GM12875 (cell line): ENCODE measurements around the gene ZMIZ1.

Experiments
- H3K4me3 ChIP-seq: one replicate; pipeline ENCODE4 v1.5.1; 2011; ENCODE audit warnings: low read depth, low read length, control low read depth
- TF ChIP-seq, protein P1 (sequence below): IDR thresholded peaks from 2 replicates; pipeline ENCODE4 v1.5.1; 2011; ENCODE audit warnings: low read depth, mild to moderate bottlenecking, control low read depth, inconsistent platforms, low read length, moderate library complexity, borderline replicate concordance; ENCODE audit not compliant: insufficient read depth

ZMIZ1 gene

DNA sequence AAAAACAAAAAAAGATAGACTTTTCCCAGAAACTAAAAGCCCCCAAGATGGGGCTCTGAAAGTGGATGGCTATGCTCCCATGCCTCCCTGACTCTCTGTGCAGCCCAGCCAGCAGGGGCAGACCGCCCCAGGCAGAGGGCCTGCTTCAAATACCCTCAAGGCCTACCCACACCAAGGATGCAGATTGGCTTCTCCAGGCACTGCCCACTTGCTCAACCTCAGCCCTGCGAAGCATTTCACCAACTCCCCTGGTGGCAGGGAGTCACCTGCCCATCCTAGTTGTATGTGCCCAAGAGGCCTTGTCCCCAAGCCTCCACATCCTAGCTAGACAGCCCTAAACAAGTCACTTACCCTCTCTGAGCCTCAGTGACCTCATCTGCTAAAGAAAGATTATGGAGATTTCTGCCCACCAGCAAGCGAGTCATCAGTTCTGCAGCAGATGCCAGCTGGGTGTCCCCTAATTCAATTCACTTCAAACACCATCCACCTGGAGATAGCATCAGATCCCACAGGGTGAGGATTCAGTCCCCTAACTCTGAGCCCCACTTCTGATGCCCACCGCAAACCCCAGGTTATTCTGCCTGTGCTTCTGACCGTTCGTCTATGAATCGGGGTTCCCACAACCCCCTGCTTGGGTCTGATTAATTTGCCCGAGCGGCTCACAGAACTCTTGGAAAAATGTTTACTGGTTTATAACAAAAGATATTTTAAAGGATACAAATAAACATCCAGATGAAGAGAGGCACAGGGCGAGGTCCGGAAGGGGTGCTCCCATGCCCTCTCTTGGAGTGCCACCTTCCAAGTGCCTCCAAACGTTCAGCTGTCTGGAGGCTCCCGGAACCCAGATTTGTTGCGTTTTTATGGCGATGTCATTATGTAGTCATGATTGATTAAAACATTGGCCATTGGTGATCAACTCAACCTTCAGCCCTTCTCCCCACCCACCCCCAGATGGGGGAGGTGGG, 18.6 kb upstream of the ZMIZ1 start:
- no peak overlapping the region for H3K4me3 ChIP-seq
- TF ChIP-seq, protein P1, sequence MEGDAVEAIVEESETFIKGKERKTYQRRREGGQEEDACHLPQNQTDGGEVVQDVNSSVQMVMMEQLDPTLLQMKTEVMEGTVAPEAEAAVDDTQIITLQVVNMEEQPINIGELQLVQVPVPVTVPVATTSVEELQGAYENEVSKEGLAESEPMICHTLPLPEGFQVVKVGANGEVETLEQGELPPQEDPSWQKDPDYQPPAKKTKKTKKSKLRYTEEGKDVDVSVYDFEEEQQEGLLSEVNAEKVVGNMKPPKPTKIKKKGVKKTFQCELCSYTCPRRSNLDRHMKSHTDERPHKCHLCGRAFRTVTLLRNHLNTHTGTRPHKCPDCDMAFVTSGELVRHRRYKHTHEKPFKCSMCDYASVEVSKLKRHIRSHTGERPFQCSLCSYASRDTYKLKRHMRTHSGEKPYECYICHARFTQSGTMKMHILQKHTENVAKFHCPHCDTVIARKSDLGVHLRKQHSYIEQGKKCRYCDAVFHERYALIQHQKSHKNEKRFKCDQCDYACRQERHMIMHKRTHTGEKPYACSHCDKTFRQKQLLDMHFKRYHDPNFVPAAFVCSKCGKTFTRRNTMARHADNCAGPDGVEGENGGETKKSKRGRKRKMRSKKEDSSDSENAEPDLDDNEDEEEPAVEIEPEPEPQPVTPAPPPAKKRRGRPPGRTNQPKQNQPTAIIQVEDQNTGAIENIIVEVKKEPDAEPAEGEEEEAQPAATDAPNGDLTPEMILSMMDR, result no peak

DNA sequence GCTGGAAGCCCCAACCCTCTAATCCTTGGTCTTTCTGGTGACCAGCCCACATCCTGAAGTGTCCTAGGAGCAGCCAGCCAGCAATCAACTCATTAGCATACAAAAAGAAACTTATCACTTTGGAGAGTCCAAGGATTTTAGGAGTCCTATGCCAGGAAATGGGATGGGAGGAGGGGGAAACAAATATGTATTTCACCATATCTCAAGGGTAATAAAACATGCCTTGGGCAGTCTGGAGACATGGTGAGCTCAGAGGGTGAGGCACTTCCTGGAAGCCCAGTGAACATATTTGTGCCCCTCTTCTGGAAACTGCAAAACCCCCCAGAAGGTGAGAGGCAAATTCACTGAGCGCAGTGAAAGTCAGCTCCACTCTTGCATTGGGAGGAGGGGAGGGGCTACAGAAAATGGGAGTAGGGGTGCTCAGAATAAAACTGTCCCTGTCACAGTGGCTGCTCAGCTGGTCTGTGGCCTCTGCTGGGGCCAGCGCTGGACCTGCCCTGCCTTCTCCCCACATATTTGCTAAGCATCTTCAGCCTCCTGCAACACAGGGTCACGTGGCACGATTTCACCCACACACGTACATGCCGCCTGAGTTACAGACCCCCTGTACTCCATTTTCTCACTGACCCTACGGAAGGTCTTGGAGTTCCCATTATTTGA, 17.7 kb upstream of the ZMIZ1 start:
- no peak overlapping the region for H3K4me3 ChIP-seq
- TF ChIP-seq, protein P1, result no peak

DNA sequence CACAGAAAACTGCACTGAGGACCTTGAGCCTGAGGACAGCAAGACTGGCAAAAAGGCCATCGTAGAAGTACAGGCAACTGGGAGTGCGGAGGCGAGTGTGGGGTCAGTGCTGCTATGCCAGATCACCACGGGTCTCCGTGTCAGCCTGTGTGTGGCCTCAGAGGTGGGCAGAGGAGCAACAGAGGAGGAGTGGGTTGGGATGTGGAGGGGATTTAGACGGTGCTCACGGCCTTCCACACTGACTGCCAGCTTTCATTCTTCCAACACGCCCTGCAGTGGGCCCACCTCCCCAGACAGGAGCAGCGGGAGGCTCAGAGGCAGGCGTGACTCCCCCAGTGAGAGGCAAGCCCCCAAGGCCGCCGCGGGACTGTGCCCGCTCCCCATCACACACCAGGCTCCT, 17.0 kb upstream of the ZMIZ1 start:
- TF ChIP-seq, protein P1, result no peak
- no peak overlapping the region for H3K4me3 ChIP-seq

DNA sequence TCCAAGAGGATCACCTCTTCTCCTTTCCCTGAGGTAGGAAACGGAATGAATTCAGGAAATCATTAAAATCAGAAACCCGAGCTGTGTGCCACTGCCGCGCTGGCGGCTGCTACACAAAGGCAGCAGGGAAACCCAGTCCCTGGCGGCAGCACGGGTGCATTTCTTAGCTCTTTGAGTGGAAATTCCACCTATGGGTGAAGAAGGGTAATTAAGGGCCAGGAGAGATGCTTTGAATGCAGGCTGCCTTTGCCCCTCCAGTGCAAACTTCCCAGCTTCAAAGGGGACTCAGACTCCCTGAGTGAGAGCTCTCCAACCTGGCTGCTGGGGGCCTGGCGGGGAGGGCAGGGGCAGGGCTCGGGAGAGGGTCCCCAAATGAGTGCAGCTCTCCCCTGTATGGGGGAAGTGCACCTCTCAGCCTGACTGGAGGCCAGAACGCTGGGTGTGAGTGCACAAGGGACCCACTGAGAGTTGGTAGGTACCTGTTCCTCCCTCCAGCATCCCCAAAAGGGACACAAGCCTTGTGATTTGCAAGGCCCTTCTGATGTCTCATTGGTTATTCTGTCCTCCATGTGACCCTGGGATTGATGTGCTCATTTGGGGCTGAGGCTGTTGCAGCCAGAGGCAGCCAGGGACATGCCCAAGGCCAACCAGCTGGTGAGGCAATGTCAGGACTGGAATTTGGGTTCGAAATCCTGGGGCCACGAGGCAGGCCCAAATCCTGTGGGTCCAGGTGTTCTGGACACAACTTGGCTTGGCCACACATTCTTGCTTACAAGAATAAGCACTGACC, 16.3 kb upstream of the ZMIZ1 start:
- no peak overlapping the region for H3K4me3 ChIP-seq
- TF ChIP-seq, protein P1, result peak; percentile 54

DNA sequence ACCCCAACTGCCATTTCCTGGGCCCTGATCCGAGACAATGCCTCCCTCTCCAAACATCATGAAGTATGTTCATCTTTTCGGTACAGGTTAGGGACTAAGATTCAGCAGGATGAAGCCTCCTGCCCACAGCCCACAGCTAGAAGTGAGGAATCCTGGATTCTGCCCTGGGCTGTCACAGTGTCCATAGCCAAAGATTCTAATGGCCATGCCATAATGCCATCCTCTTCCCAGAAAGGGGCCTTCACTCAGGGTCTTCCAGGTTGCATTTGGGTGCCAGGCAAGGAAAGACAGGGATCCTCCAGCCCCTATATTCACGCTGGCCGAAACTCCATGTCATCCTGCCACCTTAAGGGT, 15.7 kb upstream of the ZMIZ1 start:
- no peak overlapping the region for H3K4me3 ChIP-seq
- TF ChIP-seq, protein P1, result no peak

DNA sequence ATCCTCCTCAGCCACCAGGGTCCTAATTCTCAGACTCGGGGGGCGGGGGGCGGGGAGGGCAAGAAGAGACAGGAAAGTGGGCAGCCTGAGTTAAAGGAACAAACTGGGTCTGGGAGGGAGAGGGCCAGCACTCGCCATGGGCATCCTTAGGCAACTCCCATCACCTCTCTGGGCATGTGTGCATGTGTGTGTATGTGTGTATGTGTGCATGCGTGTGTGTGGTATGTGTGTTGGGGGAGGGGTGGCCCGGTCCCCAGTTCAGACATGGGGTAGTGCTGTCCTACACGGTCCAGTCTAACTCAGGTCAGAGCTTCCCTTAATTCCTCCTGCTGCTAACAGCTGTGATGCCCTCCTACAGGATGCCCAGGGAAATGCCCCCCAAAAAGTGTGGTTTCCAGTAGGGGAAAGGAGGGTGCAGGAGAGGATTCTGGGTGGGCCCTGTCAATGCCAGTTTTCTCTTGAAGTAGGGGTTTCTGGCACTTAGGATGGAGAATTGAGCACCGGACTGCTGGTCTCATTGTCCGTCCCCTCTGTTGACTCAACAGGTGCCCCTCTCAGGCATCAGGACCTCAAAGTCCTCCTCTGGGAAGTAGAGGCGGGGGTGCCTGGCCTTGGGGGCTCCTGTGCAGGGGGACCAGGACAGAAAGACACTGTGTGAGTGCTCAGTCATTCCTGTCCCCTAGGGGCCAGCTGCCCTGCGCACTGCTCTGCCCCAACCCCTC, 15.1 kb upstream of the ZMIZ1 start:
- TF ChIP-seq, protein P1, result no peak

More for the DNA sequence above, 15.1 kb upstream of the ZMIZ1 start:
- H3K4me3 ChIP-seq, result no peak overlapping the region
